Lower lobe of right lung (tissue), 2 donors: ENCODE measurements around the gene USP53. TPM values are rescaled to one million over a fixed set of nuclear protein-coding genes. Genes with fewer than 3 reads are reported as not detected.

Experiments
- ATAC-seq, 2 donors: fragments of 200-7000 bp; cut with Tn5 transposase; one replicate each; pipeline ENCODE4 v1.9.1; 2020 to 2022; ENCODE audit warnings: mild to moderate bottlenecking in 2 of 2, moderate library complexity in 2 of 2
- DNase-seq: peaks from one replicate; pipeline ENCODE4 v3.0.0-alpha.2; 2020
- H3K27ac ChIP-seq: fragments of 200-600 bp; one replicate; pipeline ENCODE4 v1.8.0; 2022
- H3K27me3 ChIP-seq: fragments of 200-600 bp; one replicate; pipeline ENCODE4 v1.8.0; 2022; ENCODE audit warnings: low read depth
- H3K36me3 ChIP-seq: fragments of 200-600 bp; one replicate; pipeline ENCODE4 v1.8.0; 2022; ENCODE audit warnings: mild to moderate bottlenecking
- H3K4me1 ChIP-seq: fragments of 200-600 bp; one replicate; pipeline ENCODE4 v1.8.0; 2022
- H3K4me3 ChIP-seq: fragments of 200-600 bp; one replicate; pipeline ENCODE4 v1.8.0; 2022; ENCODE audit warnings: mild to moderate bottlenecking
- H3K9me3 ChIP-seq: fragments of 200-600 bp; one replicate; pipeline ENCODE4 v1.8.0; 2022
- CTCF ChIP-seq: fragments of 200-600 bp; IDR thresholded peaks from one replicate; pipeline ENCODE4 v1.8.0; 2022; ENCODE audit warnings: antibody characterized with exemption, mild to moderate bottlenecking
- intact Hi-C: fragments of 100-400 bp; cut with DNase I; formaldehyde crosslinking; loops from one replicate; pipeline ENCODE4 v1.11.0; 2022
- total RNA-seq: library from RNA; stranded (reverse); fragmentation: NEBNext Ultra II Directional; extraction: Animal tissue kit (Norgen Biotek cat#: 25700); gene quantifications from one replicate; pipeline ENCODE4 v1.2.1, GENCODE V29; 2021
- donor health status: DM: no; HTN: yes; CAD: no; lungs with severe emphysema.

Gene USP53
- total RNA-seq, 1 donor from 2014 or later: 45.8 TPM

- DNase-seq (no peak), ATAC-seq (no peak)
- Histone ChIP-seq H3K4me1 (no peaks in the 10 kb centered on the region), H3K27ac (no peak overlapping the region), H3K36me3 (no peaks in the 10 kb centered on the region), H3K27me3 (no peaks in the 10 kb centered on the region), H3K4me3 (no peak overlapping the region), H3K9me3 (no peaks in the 10 kb centered on the region)
- no peak for TF ChIP-seq CTCF
- intact Hi-C loops: no loop called here
Observed at GRCh38 chr4:119304431-119304830, 91.9 kb downstream of the USP53 start.

GRCh38 chr4:119307606-119308005 lies 95.1 kb downstream of the USP53 start:
- H3K4me1 ChIP-seq: no peaks in the 10 kb centered on the region
- no peaks in the 10 kb centered on the region for H3K9me3 ChIP-seq
- H3K27ac ChIP-seq: no peak overlapping the region
- ATAC-seq: no peak
- no peak for DNase-seq
- H3K4me3 ChIP-seq: no peak overlapping the region
- H3K36me3 ChIP-seq: no peaks in the 10 kb centered on the region
- intact Hi-C loops: no loop called here
- no peaks in the 10 kb centered on the region for H3K27me3 ChIP-seq
- TF ChIP-seq CTCF: no peak

- no peak overlapping the region for H3K27ac ChIP-seq
- intact Hi-C loops: loop anchor here (10.0 kb wide), 1 partner anchor 744 kb away; no protein-coding TSS in a partner anchor
- ATAC-seq: no peak
Observed at GRCh38 chr4:119310826-119311225, 98.3 kb downstream of the USP53 start.

GRCh38 chr4:119313237-119313636 lies 100.7 kb downstream of the USP53 start:
- Histone ChIP-seq H3K4me3 (no peak overlapping the region), H3K27me3 (no peaks in the 10 kb centered on the region), H3K27ac (no peak overlapping the region), H3K9me3 (no peaks in the 10 kb centered on the region), H3K4me1 (no peaks in the 10 kb centered on the region), H3K36me3 (no peaks in the 10 kb centered on the region)
- ATAC-seq (no peak), DNase-seq (no peak)
- no peak for TF ChIP-seq CTCF
- intact Hi-C loops: loop anchor here (10.0 kb wide), 1 partner anchor 742 kb away; no protein-coding TSS in a partner anchor

More at GRCh38 chr4:119310826-119311225, 98.3 kb downstream of the USP53 start:
- no peak overlapping the region for H3K4me3 ChIP-seq
- no peaks in the 10 kb centered on the region for H3K27me3 ChIP-seq
- TF ChIP-seq CTCF: no peak
- H3K36me3 ChIP-seq: no peaks in the 10 kb centered on the region
- no peaks in the 10 kb centered on the region for H3K9me3 ChIP-seq
- no peaks in the 10 kb centered on the region for H3K4me1 ChIP-seq
- DNase-seq: no peak

- no peak for DNase-seq
- intact Hi-C loops: loop anchor here (10.0 kb wide), 1 partner anchor 740 kb away; no protein-coding TSS in a partner anchor
Observed at GRCh38 chr4:119314356-119314755, 101.8 kb downstream of the USP53 start.

More at GRCh38 chr4:119314356-119314755, 101.8 kb downstream of the USP53 start:
- Histone ChIP-seq H3K27ac (no peak overlapping the region), H3K9me3 (no peaks in the 10 kb centered on the region), H3K4me1 (no peaks in the 10 kb centered on the region), H3K27me3 (no peaks in the 10 kb centered on the region), H3K4me3 (no peak overlapping the region), H3K36me3 (no peaks in the 10 kb centered on the region)
- peak; percentile 50 for TF ChIP-seq CTCF
- ATAC-seq: peak; percentile 77 to 81
